Hematopoietic multipotent progenitor cell (in vitro differentiated cells): ENCODE results near the gene MAGEF1. TPM values are rescaled to one million over a fixed set of nuclear protein-coding genes. Genes with fewer than 3 reads are reported as not detected.
"Not testable (repeated sequence)": the region's sequence is repeated elsewhere in the genome, so short reads cannot be mapped to it uniquely, and the experiment has no call there.

Experiments
- DNase-seq, 3 donors: peaks; one replicate each; pipeline ENCODE4 v3.0.0-alpha.2; 2011 to 2015; ENCODE audit warnings: low read depth in 2 of 3, low spot score in 2 of 3
- total RNA-seq: library from RNA; depleted of rRNA; stranded (reverse); fragments of >200 nt; gene quantifications from one replicate; pipeline ENCODE4 v1.2.3, GENCODE V29; 2012

The MAGEF1 gene
- total RNA-seq, 1 donor: 18.9 TPM

GRCh38 chr3:184743248-184743647, 31.4 kb upstream of the MAGEF1 start:
- DNase-seq: no peak

- DNase-seq: no peak
Measured at GRCh38 chr3:184742676-184743135, 30.8 kb upstream of the MAGEF1 start.

- DNase-seq: no peak
Measured at GRCh38 chr3:184741798-184742675, 30.2 kb upstream of the MAGEF1 start.

- no peak for DNase-seq
Measured at GRCh38 chr3:184741259-184741556, 29.3 kb upstream of the MAGEF1 start.

GRCh38 chr3:184740509-184741258, 28.8 kb upstream of the MAGEF1 start:
- peak in 2 of 3 donors; percentile 11 to 30 for DNase-seq

- no peak for DNase-seq
Measured at GRCh38 chr3:184739594-184740505, 28.0 kb upstream of the MAGEF1 start.

GRCh38 chr3:184738982-184739381, 27.1 kb upstream of the MAGEF1 start:
- no peak for DNase-seq

- no peak for DNase-seq
Measured at GRCh38 chr3:184738506-184738890, 26.6 kb upstream of the MAGEF1 start.

- peak in 1 of 3 donors; percentile 5 for DNase-seq
Measured at GRCh38 chr3:184737641-184738505, 26.0 kb upstream of the MAGEF1 start.

GRCh38 chr3:184737063-184737462, 25.2 kb upstream of the MAGEF1 start:
- no peak for DNase-seq

GRCh38 chr3:184734903-184735701, 23.2 kb upstream of the MAGEF1 start:
- DNase-seq: no peak

GRCh38 chr3:184733971-184734608, 22.2 kb upstream of the MAGEF1 start:
- DNase-seq: no peak

GRCh38 chr3:184733181-184733580, 21.3 kb upstream of the MAGEF1 start:
- DNase-seq: no peak

GRCh38 chr3:184731786-184732537, 20.1 kb upstream of the MAGEF1 start:
- no peak for DNase-seq

- no peak for DNase-seq
Measured at GRCh38 chr3:184730924-184731323, 19.1 kb upstream of the MAGEF1 start.

- not testable (repeated sequence) for DNase-seq
Measured at GRCh38 chr3:184729154-184729553, 17.3 kb upstream of the MAGEF1 start.

- no peak for DNase-seq
Measured at GRCh38 chr3:184728010-184728527, 16.2 kb upstream of the MAGEF1 start.
